Limb (tissue), 2 donors: ENCODE measurements around the gene RESF1.
"Not testable (repeated sequence)": the region's sequence is repeated elsewhere in the genome, so short reads cannot be mapped to it uniquely, and the experiment has no call there.

Source experiments
- DNase-seq, 2 donors: peaks; one replicate each; pipeline ENCODE4 v3.0.0-alpha.2; 2016; ENCODE audit errors: extremely low spot score in 2 of 2

Gene RESF1

GRCh38 chr12:31959161-31959700, at the start of gene RESF1:
Gene RESF1, plus strand, starts transcription at chr12:31959415. Its CDS starts 21,541 bp downstream, at chr12:31980956.
- peak; percentile 90 to 92 for DNase-seq

GRCh38 chr12:31914927-31915326, 44.3 kb upstream of the RESF1 start:
- DNase-seq = no peak

GRCh38 chr12:31915446-31915845, 43.8 kb upstream of the RESF1 start:
- DNase-seq = no peak

- DNase-seq = no peak
Measured at GRCh38 chr12:31922341-31923062, 36.7 kb upstream of the RESF1 start.

- DNase-seq = no peak
Measured at GRCh38 chr12:31923063-31923412, 36.2 kb upstream of the RESF1 start.

- DNase-seq = no peak
Measured at GRCh38 chr12:31928246-31929026, 30.8 kb upstream of the RESF1 start.

GRCh38 chr12:31929027-31929526, 30.1 kb upstream of the RESF1 start:
- DNase-seq = no peak

GRCh38 chr12:31931796-31932715, 27.2 kb upstream of the RESF1 start:
- DNase-seq = no peak

GRCh38 chr12:31944299-31944698, 14.9 kb upstream of the RESF1 start:
- DNase-seq = no peak

- DNase-seq = no peak
Measured at GRCh38 chr12:31947971-31948370, 11.2 kb upstream of the RESF1 start.

GRCh38 chr12:31948697-31949359, 10.4 kb upstream of the RESF1 start:
- DNase-seq = not testable (repeated sequence)

GRCh38 chr12:31950088-31950487, 9.1 kb upstream of the RESF1 start:
- no peak for DNase-seq

- DNase-seq = no peak
Measured at GRCh38 chr12:31950492-31950891, 8.7 kb upstream of the RESF1 start.

- no peak for DNase-seq
Measured at GRCh38 chr12:31951008-31951407, 8.2 kb upstream of the RESF1 start.

- DNase-seq = no peak
Measured at GRCh38 chr12:31951939-31952338, 7.3 kb upstream of the RESF1 start.

- no peak for DNase-seq
Measured at GRCh38 chr12:31952418-31952817, 6.8 kb upstream of the RESF1 start.

GRCh38 chr12:31954925-31955858, 4.0 kb upstream of the RESF1 start:
- DNase-seq = no peak

GRCh38 chr12:31958569-31959160, 550 bp upstream of the RESF1 start:
- no peak for DNase-seq

GRCh38 chr12:31959701-31960391, 631 bp downstream of the RESF1 start:
- DNase-seq = peak in 1 of 2 donors; percentile 52
